ENCODE results near the gene ATXN7.

Gene ATXN7

DNA sequence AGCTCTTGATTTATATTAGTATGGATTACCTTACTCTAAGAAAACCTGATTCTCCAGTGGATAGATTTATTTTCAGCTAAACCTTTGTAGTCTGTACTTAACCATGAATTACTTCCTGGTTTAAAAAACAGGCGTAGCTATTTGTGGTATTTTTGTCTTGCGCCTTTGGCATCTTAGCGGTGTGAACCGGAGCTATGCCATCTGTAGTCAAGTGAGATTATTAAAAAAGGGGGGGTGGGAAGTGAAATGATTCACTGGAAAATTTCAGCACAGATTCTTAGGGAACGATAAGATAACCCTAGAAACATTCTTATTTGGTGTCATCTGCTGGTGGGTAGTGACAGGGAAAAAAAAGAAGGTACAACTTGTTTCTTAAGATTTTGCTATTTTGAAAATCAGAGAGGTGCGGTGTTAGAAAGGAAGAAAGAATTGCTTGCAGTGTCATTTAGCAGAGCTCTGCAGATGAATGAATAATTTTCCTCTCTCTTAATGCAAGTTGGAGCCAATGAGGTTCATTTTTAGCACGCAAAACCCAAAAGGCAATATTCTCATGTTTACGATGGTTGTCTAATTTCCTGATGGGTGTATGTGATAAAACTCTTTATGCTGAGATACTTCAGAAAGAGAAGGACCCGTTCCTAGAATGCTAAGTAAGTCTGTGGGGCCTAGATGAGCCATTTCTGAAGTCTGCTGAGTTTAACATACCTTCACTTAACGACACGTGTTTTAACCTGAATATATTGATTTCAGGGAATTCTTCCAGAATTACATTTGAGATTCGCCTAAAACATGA is 115.6 kb downstream of the ATXN7 start:
- H3K27ac ChIP-seq (ENCODE audit: low read depth in 2 of 2, low read length in 2 of 2), result peak overlapping the region in 1 of 2 donors; percentile 12
- H3K4me3 ChIP-seq (ENCODE audit: low read length in 2 of 2), result peak overlapping the region in 1 of 2 donors; percentile 23
- peaks cover 28 to 35% of the 10 kb centered on the region in 2 donors for H3K36me3 ChIP-seq (ENCODE audit: control insufficient read depth in 2 of 2, insufficient read depth in 2 of 2, low read length in 2 of 2)
- H3K9ac ChIP-seq (ENCODE audit: low read depth in 1 of 2, low read length in 2 of 2), result no peak overlapping the region
- no peaks in the 10 kb centered on the region for H3K9me3 ChIP-seq (ENCODE audit: control insufficient read depth in 2 of 2, low read length in 2 of 2)
- peaks cover 8% of the 10 kb centered on the region in 2 donors for H3K4me1 ChIP-seq (ENCODE audit: control insufficient read depth in 2 of 2, insufficient read depth in 2 of 2, low read length in 2 of 2)
- H3K27me3 ChIP-seq (ENCODE audit: control insufficient read depth in 2 of 2, insufficient read depth in 2 of 2, low read length in 2 of 2), result no peaks in the 10 kb centered on the region

DNA sequence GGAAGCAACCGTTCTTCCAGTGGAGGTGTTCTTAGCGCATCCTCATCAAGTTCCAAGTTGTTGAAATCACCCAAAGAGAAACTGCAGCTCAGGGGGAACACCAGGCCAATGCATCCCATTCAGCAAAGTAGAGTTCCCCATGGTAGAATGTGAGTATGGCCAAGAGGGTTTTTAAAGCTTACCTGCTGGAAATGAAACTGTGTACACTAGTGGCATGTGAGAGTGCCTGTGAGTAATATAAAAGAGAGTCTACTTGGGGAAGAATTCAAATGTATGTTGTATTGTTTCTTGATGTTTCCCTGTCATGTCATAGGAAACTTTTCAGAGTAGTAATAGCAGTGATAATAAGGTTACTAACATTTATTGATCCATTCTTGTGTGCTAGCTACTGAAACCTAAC is 116.4 kb downstream of the ATXN7 start:
- Histone ChIP-seq H3K9me3 (ENCODE audit: control insufficient read depth in 2 of 2, low read length in 2 of 2) (no peaks in the 10 kb centered on the region), H3K27ac (ENCODE audit: low read depth in 2 of 2, low read length in 2 of 2) (peak overlapping the region in 1 of 2 donors; percentile 32), H3K4me1 (ENCODE audit: control insufficient read depth in 2 of 2, insufficient read depth in 2 of 2, low read length in 2 of 2) (peaks cover 8% of the 10 kb centered on the region in 2 donors), H3K36me3 (ENCODE audit: control insufficient read depth in 2 of 2, insufficient read depth in 2 of 2, low read length in 2 of 2) (peaks cover 31 to 43% of the 10 kb centered on the region in 2 donors), H3K4me3 (ENCODE audit: low read length in 2 of 2) (peak overlapping the region in 1 of 2 donors; percentile 23), H3K9ac (ENCODE audit: low read depth in 1 of 2, low read length in 2 of 2) (no peak overlapping the region), H3K27me3 (ENCODE audit: control insufficient read depth in 2 of 2, insufficient read depth in 2 of 2, low read length in 2 of 2) (no peaks in the 10 kb centered on the region)

DNA sequence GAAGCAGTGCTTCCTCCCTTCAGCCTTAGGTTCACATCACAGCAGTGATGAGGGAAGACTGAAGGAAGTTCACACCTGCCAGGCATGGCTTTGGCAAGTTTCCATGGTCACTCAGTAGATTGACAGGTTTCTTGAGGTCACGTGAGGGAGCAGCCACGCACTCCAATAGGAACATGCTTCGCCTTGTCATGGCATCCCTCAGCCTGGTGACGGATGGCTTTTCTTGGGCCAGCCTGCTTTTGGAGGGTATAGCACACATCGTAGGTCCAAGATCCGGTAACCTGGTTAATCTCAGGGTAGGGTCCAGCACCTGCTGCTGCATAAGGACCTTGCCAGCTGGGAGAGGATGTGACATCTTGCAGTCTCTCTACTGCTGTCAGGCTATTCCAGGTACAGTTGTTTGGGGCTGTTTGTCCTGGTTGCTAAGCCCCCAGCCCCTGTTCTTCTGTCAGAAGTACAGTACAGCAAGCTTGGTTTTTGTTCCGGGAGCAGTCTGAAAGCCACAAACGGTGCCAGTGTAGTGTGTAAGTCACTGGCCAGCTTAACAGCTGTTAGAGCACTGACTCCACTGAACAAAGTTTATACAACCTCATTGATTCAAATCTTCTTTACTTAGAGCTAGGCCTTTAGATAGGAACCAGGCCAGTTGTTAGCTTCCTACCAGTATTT is 117.3 kb downstream of the ATXN7 start:
- Histone ChIP-seq H3K4me1 (ENCODE audit: control insufficient read depth in 2 of 2, insufficient read depth in 2 of 2, low read length in 2 of 2) (peaks cover 8% of the 10 kb centered on the region in 2 donors), H3K27me3 (ENCODE audit: control insufficient read depth in 2 of 2, insufficient read depth in 2 of 2, low read length in 2 of 2) (no peaks in the 10 kb centered on the region), H3K4me3 (ENCODE audit: low read length in 2 of 2) (no peak overlapping the region), H3K9me3 (ENCODE audit: control insufficient read depth in 2 of 2, low read length in 2 of 2) (no peaks in the 10 kb centered on the region), H3K36me3 (ENCODE audit: control insufficient read depth in 2 of 2, insufficient read depth in 2 of 2, low read length in 2 of 2) (peaks cover 37 to 51% of the 10 kb centered on the region in 2 donors), H3K27ac (ENCODE audit: low read depth in 2 of 2, low read length in 2 of 2) (peak overlapping the region in 1 of 2 donors; percentile 2), H3K9ac (ENCODE audit: low read depth in 1 of 2, low read length in 2 of 2) (no peak overlapping the region)

GRCh38 chr3:63981980-63982379 is 118.3 kb downstream of the ATXN7 start:
- Histone ChIP-seq H3K27me3 (ENCODE audit: control insufficient read depth in 2 of 2, insufficient read depth in 2 of 2, low read length in 2 of 2) (no peaks in the 10 kb centered on the region), H3K36me3 (ENCODE audit: control insufficient read depth in 2 of 2, insufficient read depth in 2 of 2, low read length in 2 of 2) (peaks cover 39 to 57% of the 10 kb centered on the region in 2 donors), H3K4me3 (ENCODE audit: low read length in 2 of 2) (no peak overlapping the region), H3K27ac (ENCODE audit: low read depth in 2 of 2, low read length in 2 of 2) (no peak overlapping the region), H3K9ac (ENCODE audit: low read depth in 1 of 2, low read length in 2 of 2) (no peak overlapping the region), H3K9me3 (ENCODE audit: control insufficient read depth in 2 of 2, low read length in 2 of 2) (no peaks in the 10 kb centered on the region), H3K4me1 (ENCODE audit: control insufficient read depth in 2 of 2, insufficient read depth in 2 of 2, low read length in 2 of 2) (peaks cover 8% of the 10 kb centered on the region in 2 donors)

GRCh38 chr3:63984391-63984790 is 120.7 kb downstream of the ATXN7 start:
- H3K36me3 ChIP-seq (ENCODE audit: control insufficient read depth in 2 of 2, insufficient read depth in 2 of 2, low read length in 2 of 2), result peaks cover 62 to 80% of the 10 kb centered on the region in 2 donors
- no peak overlapping the region for H3K9ac ChIP-seq (ENCODE audit: low read depth in 1 of 2, low read length in 2 of 2)

DNA sequence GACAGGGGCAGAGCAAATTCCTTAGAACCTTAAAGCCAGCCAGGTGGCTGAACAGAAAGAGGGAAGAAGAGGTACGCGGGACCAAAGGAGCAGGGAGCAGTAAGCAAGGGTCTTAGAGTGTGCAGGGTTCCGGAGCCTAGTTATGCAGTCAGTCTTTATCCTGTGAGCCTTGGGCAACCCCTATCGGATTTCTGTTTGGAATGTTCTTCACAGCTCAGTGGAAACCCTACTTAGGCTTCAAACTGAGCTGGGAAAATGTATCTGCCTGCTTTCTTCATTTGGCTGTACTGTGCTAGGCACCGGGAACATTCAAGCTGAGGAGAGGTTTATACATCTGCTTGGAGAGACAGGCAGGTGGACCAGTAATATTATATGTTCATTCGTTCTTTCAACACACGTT is 122.5 kb downstream of the ATXN7 start:
- Histone ChIP-seq H3K27me3 (ENCODE audit: control insufficient read depth in 2 of 2, insufficient read depth in 2 of 2, low read length in 2 of 2) (no peaks in the 10 kb centered on the region), H3K27ac (ENCODE audit: low read depth in 2 of 2, low read length in 2 of 2) (no peak overlapping the region), H3K9me3 (ENCODE audit: control insufficient read depth in 2 of 2, low read length in 2 of 2) (no peaks in the 10 kb centered on the region), H3K9ac (ENCODE audit: low read depth in 1 of 2, low read length in 2 of 2) (no peak overlapping the region), H3K4me3 (ENCODE audit: low read length in 2 of 2) (no peak overlapping the region), H3K4me1 (ENCODE audit: control insufficient read depth in 2 of 2, insufficient read depth in 2 of 2, low read length in 2 of 2) (peaks cover 0 to 2% of the 10 kb centered on the region in 2 donors), H3K36me3 (ENCODE audit: control insufficient read depth in 2 of 2, insufficient read depth in 2 of 2, low read length in 2 of 2) (peaks cover 67 to 83% of the 10 kb centered on the region in 2 donors)

More at GRCh38 chr3:63984391-63984790, 120.7 kb downstream of the ATXN7 start:
- no peaks in the 10 kb centered on the region for H3K27me3 ChIP-seq (ENCODE audit: control insufficient read depth in 2 of 2, insufficient read depth in 2 of 2, low read length in 2 of 2)
- no peaks in the 10 kb centered on the region for H3K9me3 ChIP-seq (ENCODE audit: control insufficient read depth in 2 of 2, low read length in 2 of 2)
- H3K4me1 ChIP-seq (ENCODE audit: control insufficient read depth in 2 of 2, insufficient read depth in 2 of 2, low read length in 2 of 2), result peaks cover 0 to 6% of the 10 kb centered on the region in 2 donors
- H3K27ac ChIP-seq (ENCODE audit: low read depth in 2 of 2, low read length in 2 of 2), result no peak overlapping the region
- no peak overlapping the region for H3K4me3 ChIP-seq (ENCODE audit: low read length in 2 of 2)

DNA sequence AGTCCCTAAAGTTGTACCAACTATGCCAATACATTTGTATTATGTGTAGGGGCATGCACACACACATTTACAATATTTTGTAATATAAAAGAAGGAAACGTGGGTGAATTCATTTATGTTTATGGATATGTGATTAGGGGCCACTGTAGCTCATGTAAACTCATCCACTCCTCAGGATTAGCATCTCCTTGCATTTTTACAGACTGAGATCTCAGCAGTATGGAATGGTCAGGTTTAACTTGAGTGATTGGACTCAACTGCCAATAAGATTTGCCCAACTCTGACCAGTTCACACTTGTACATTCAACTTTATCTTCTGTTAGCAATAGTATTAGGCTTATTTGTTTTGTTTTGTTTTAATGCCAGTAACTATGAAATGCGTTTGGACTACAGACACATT is 123.2 kb downstream of the ATXN7 start:
- H3K27me3 ChIP-seq (ENCODE audit: control insufficient read depth in 2 of 2, insufficient read depth in 2 of 2, low read length in 2 of 2), result no peaks in the 10 kb centered on the region
- H3K27ac ChIP-seq (ENCODE audit: low read depth in 2 of 2, low read length in 2 of 2), result no peak overlapping the region
- no peak overlapping the region for H3K4me3 ChIP-seq (ENCODE audit: low read length in 2 of 2)
- H3K9me3 ChIP-seq (ENCODE audit: control insufficient read depth in 2 of 2, low read length in 2 of 2), result no peaks in the 10 kb centered on the region
- no peak overlapping the region for H3K9ac ChIP-seq (ENCODE audit: low read depth in 1 of 2, low read length in 2 of 2)
- H3K36me3 ChIP-seq (ENCODE audit: control insufficient read depth in 2 of 2, insufficient read depth in 2 of 2, low read length in 2 of 2), result peaks cover 71 to 85% of the 10 kb centered on the region in 2 donors
- H3K4me1 ChIP-seq (ENCODE audit: control insufficient read depth in 2 of 2, insufficient read depth in 2 of 2, low read length in 2 of 2), result peaks cover 0 to 2% of the 10 kb centered on the region in 2 donors

- H3K9me3 ChIP-seq (ENCODE audit: control insufficient read depth in 2 of 2, low read length in 2 of 2), result no peaks in the 10 kb centered on the region
- H3K27ac ChIP-seq (ENCODE audit: low read depth in 2 of 2, low read length in 2 of 2), result no peak overlapping the region
- no peak overlapping the region for H3K9ac ChIP-seq (ENCODE audit: low read depth in 1 of 2, low read length in 2 of 2)
- no peaks in the 10 kb centered on the region for H3K4me1 ChIP-seq (ENCODE audit: control insufficient read depth in 2 of 2, insufficient read depth in 2 of 2, low read length in 2 of 2)
- H3K4me3 ChIP-seq (ENCODE audit: low read length in 2 of 2), result no peak overlapping the region
- H3K27me3 ChIP-seq (ENCODE audit: control insufficient read depth in 2 of 2, insufficient read depth in 2 of 2, low read length in 2 of 2), result no peaks in the 10 kb centered on the region
- H3K36me3 ChIP-seq (ENCODE audit: control insufficient read depth in 2 of 2, insufficient read depth in 2 of 2, low read length in 2 of 2), result peaks cover 74 to 80% of the 10 kb centered on the region in 2 donors
Measured at GRCh38 chr3:63988943-63989342, 125.3 kb downstream of the ATXN7 start.

- Histone ChIP-seq H3K9ac (ENCODE audit: low read depth in 1 of 2, low read length in 2 of 2) (no peak overlapping the region), H3K27ac (ENCODE audit: low read depth in 2 of 2, low read length in 2 of 2) (no peak overlapping the region), H3K4me3 (ENCODE audit: low read length in 2 of 2) (no peak overlapping the region), H3K4me1 (ENCODE audit: control insufficient read depth in 2 of 2, insufficient read depth in 2 of 2, low read length in 2 of 2) (no peaks in the 10 kb centered on the region), H3K36me3 (ENCODE audit: control insufficient read depth in 2 of 2, insufficient read depth in 2 of 2, low read length in 2 of 2) (peaks cover 72 to 77% of the 10 kb centered on the region in 2 donors), H3K9me3 (ENCODE audit: control insufficient read depth in 2 of 2, low read length in 2 of 2) (no peaks in the 10 kb centered on the region), H3K27me3 (ENCODE audit: control insufficient read depth in 2 of 2, insufficient read depth in 2 of 2, low read length in 2 of 2) (no peaks in the 10 kb centered on the region)
Measured at GRCh38 chr3:63990204-63990603, 126.5 kb downstream of the ATXN7 start.

DNA sequence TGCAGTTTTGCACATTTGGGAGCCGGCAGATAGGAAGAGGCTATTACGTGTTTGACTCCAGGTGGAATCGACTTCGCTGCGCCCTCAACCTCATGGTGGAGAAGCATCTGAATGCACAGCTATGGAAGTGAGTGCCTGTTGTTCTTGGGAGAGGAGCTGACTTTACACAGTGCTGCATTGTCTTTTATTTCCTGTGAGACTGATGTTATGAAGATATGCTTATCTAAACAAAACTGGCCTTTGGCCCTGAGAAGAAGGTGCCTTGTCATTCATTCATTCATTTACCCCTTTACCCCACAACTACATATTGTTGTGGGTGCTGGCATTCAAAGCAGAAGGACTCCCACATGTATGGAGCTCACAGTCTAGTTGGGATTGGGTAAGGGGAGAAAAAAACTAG is 127.1 kb downstream of the ATXN7 start:
- peaks cover 72 to 78% of the 10 kb centered on the region in 2 donors for H3K36me3 ChIP-seq (ENCODE audit: control insufficient read depth in 2 of 2, insufficient read depth in 2 of 2, low read length in 2 of 2)

More for the DNA sequence above, 127.1 kb downstream of the ATXN7 start:
- H3K9me3 ChIP-seq (ENCODE audit: control insufficient read depth in 2 of 2, low read length in 2 of 2), result no peaks in the 10 kb centered on the region
- H3K9ac ChIP-seq (ENCODE audit: low read depth in 1 of 2, low read length in 2 of 2), result no peak overlapping the region
- H3K4me3 ChIP-seq (ENCODE audit: low read length in 2 of 2), result no peak overlapping the region
- H3K4me1 ChIP-seq (ENCODE audit: control insufficient read depth in 2 of 2, insufficient read depth in 2 of 2, low read length in 2 of 2), result no peaks in the 10 kb centered on the region
- no peaks in the 10 kb centered on the region for H3K27me3 ChIP-seq (ENCODE audit: control insufficient read depth in 2 of 2, insufficient read depth in 2 of 2, low read length in 2 of 2)
- H3K27ac ChIP-seq (ENCODE audit: low read depth in 2 of 2, low read length in 2 of 2), result no peak overlapping the region
